Liver (tissue), 9 donors: ENCODE measurements around the gene NISCH. TPM values are rescaled to one million over a fixed set of nuclear protein-coding genes. Genes with fewer than 3 reads are reported as not detected.

Experiments
- DNase-seq: peaks from one replicate; pipeline ENCODE4 v3.0.0-alpha.2; 2017; ENCODE audit warnings: low spot score
- H3K27ac ChIP-seq, 2 donors: one replicate each; pipeline ENCODE4 v1.7.0; 2013; ENCODE audit warnings: inconsistent platforms in 2 of 2, low read length in 2 of 2, control low read depth in 1 of 2, low read depth in 1 of 2, mild to moderate bottlenecking in 1 of 2
- H3K27me3 ChIP-seq, 4 donors: one replicate each; pipeline versions ENCODE4 v1.6.1 to v1.7.0; 2013; ENCODE audit warnings: low read length in 3 of 4, inconsistent platforms in 1 of 4, mild to moderate bottlenecking in 1 of 4, moderate library complexity in 1 of 4; ENCODE audit not compliant: control insufficient read depth in 4 of 4, insufficient read depth in 4 of 4
- H3K36me3 ChIP-seq, 4 donors: one replicate each; pipeline versions ENCODE4 v1.6.1 to v1.7.0; 2013; ENCODE audit warnings: low read length in 3 of 4, mild to moderate bottlenecking in 3 of 4, low read depth in 1 of 4, moderate library complexity in 1 of 4; ENCODE audit not compliant: control insufficient read depth in 4 of 4, insufficient read depth in 3 of 4
- H3K4me1 ChIP-seq, 4 donors: one replicate each; pipeline versions ENCODE4 v1.6.1 to v1.7.0; 2013; ENCODE audit warnings: low read length in 3 of 4, mild to moderate bottlenecking in 3 of 4, moderate library complexity in 1 of 4; ENCODE audit not compliant: control insufficient read depth in 4 of 4, insufficient read depth in 4 of 4
- H3K4me3 ChIP-seq, 3 donors: one replicate each; pipeline versions ENCODE4 v1.6.1 to v1.7.0; 2013; ENCODE audit warnings: low read length in 3 of 3, control low read depth in 1 of 3, low read depth in 1 of 3, mild to moderate bottlenecking in 1 of 3
- H3K9ac ChIP-seq, 2 donors: one replicate each; pipeline ENCODE4 v1.7.0; 2013; ENCODE audit warnings: low read length in 2 of 2, mild to moderate bottlenecking in 2 of 2, moderate library complexity in 2 of 2, control low read depth in 1 of 2, low read depth in 1 of 2
- H3K9me3 ChIP-seq, 4 donors: one replicate each; pipeline versions ENCODE4 v1.6.1 to v1.7.0; 2013; ENCODE audit warnings: low read length in 3 of 4; ENCODE audit not compliant: control insufficient read depth in 4 of 4
- ATF3 ChIP-seq: IDR thresholded peaks from 2 replicates; pipeline ENCODE4 v1.6.1; 2016; ENCODE audit warnings: antibody characterized with exemption
- EGR1 ChIP-seq, 2 donors: IDR thresholded peaks; 2 replicates each; pipeline ENCODE4 v1.6.1; 2016 to 2018; ENCODE audit warnings: antibody characterized with exemption in 2 of 2, low read depth in 2 of 2
- FOXA1 ChIP-seq: IDR thresholded peaks from 2 replicates; pipeline ENCODE4 v1.6.1; 2016; ENCODE audit warnings: antibody characterized with exemption
- FOXA2 ChIP-seq: IDR thresholded peaks from 2 replicates; pipeline ENCODE4 v1.6.1; 2016; ENCODE audit warnings: antibody characterized with exemption
- HNF4A ChIP-seq, 2 donors: conservative IDR thresholded peaks; 2 replicates each; pipeline ENCODE4 v1.6.1; 2016; ENCODE audit warnings: antibody characterized with exemption in 2 of 2, mild to moderate bottlenecking in 2 of 2
- HNF4G ChIP-seq: IDR thresholded peaks from 2 replicates; pipeline ENCODE4 v1.6.1; 2016; ENCODE audit warnings: antibody characterized with exemption
- NR2F2 ChIP-seq: IDR thresholded peaks from 2 replicates; pipeline ENCODE4 v1.6.1; 2016; ENCODE audit warnings: antibody characterized with exemption
- RAD21 ChIP-seq, 2 donors: IDR thresholded peaks; 2 replicates each; pipeline ENCODE4 v1.6.1; 2016; ENCODE audit warnings: antibody characterized with exemption in 2 of 2, mild to moderate bottlenecking in 2 of 2
- RXRA ChIP-seq, 2 donors: IDR thresholded peaks; 2 replicates each; pipeline ENCODE4 v1.6.1; 2017 to 2018; ENCODE audit warnings: antibody characterized with exemption in 2 of 2, mild to moderate bottlenecking in 1 of 2
- SP1 ChIP-seq: IDR thresholded peaks from 2 replicates; pipeline ENCODE4 v1.6.1; 2018; ENCODE audit warnings: antibody characterized with exemption, mild to moderate bottlenecking
- TAF1 ChIP-seq: conservative IDR thresholded peaks from 2 replicates; pipeline ENCODE4 v1.6.1; 2016; ENCODE audit warnings: antibody characterized with exemption, mild to moderate bottlenecking
- YY1 ChIP-seq: IDR thresholded peaks from 2 replicates; pipeline ENCODE4 v1.6.1; 2016; ENCODE audit warnings: antibody characterized with exemption, mild to moderate bottlenecking
- WGBS: extraction: QIAGEN DNeasy Blood & Tissue Kit; methylation state at CpG from one replicate; pipeline ENCODE4 v1.1.7; 2013; 5-methylcytosine and 5-hydroxymethylcytosine counted together
- polyA plus RNA-seq, 2 donors: library from polyadenylated mRNA; stranded (reverse) in 1 of 2; unstranded in 1 of 2; fragments of 200-250 nt in 1 of 2; fragments of >200 nt in 1 of 2; fragmentation: Nextera tagmentation in 1 of 2; extraction: Ambion mirVana in 1 of 2; gene quantifications; one replicate each; pipeline versions ENCODE4 v1.2.1 to v1.2.3, GENCODE V29; 2013 to 2015
- total RNA-seq, 2 donors: library from RNA; depleted of rRNA; stranded (reverse); fragments of >200 nt; gene quantifications; one replicate each; pipeline ENCODE4 v1.2.3, GENCODE V29; 2014
- TF ChIP-seq, protein P1 (sequence below): IDR thresholded peaks from 2 replicates; pipeline ENCODE4 v1.6.1; 2016; ENCODE audit warnings: antibody characterized with exemption
- TF ChIP-seq, protein P2 (sequence below): fragments of 150-350 bp; IDR thresholded peaks from 2 replicates; pipeline ENCODE4 v1.5.1; 2017; ENCODE audit warnings: improper control_type of control experiment, low read depth, low read length; ENCODE audit not compliant: missing input control
- donor health status: healthy.
- donor health status: healthy.
- donor health status: healthy.
- donor health status: healthy.
- donor health status: healthy.

The NISCH gene
- total and polyA plus RNA-seq, 4 donors: 10.8 to 39.8 (median 17.6) TPM

GRCh38 chr3:52479037-52479876 is 23.9 kb downstream of the NISCH start (continued):
- TF ChIP-seq FOXA1 (no peak), YY1 (no peak), SP1 (no peak), RAD21 (IDR thresholded peaks at IDR 0.05) (no peak), TAF1 (no peak)

GRCh38 chr3:52479877-52480575 is 24.6 kb downstream of the NISCH start:
- Histone ChIP-seq H3K27me3 (no peaks in the 10 kb centered on the region), H3K9me3 (no peaks in the 10 kb centered on the region), H3K4me1 (peaks cover 0 to 10% (median 4%) of the 10 kb centered on the region in 4 donors), H3K4me3 (no peak overlapping the region), H3K36me3 (peaks cover 19 to 68% (median 37%) of the 10 kb centered on the region in 4 donors), H3K9ac (no peak overlapping the region), H3K27ac (no peak overlapping the region)
- no peak for TF ChIP-seq EGR1 (IDR thresholded peaks at IDR 0.05; ENCODE audit: low read depth in 2 of 2)
- TF ChIP-seq FOXA2: no peak
- no peak for TF ChIP-seq HNF4A (conservative IDR thresholded peaks at IDR 0.05)
- no peak for TF ChIP-seq NR2F2
- TF ChIP-seq HNF4G: no peak
- 94% methylated on average over 16 of the region's 16 CpGs for WGBS
- no peak for DNase-seq

GRCh38 chr3:52480768-52481715 is 25.6 kb downstream of the NISCH start:
- Histone ChIP-seq H3K9ac (no peak overlapping the region), H3K9me3 (no peaks in the 10 kb centered on the region), H3K4me1 (peaks cover 0 to 10% (median 4%) of the 10 kb centered on the region in 4 donors), H3K27me3 (no peaks in the 10 kb centered on the region), H3K27ac (no peak overlapping the region), H3K36me3 (peaks cover 22 to 62% (median 38%) of the 10 kb centered on the region in 4 donors), H3K4me3 (no peak overlapping the region)
- WGBS: 85% methylated on average over 27 of the region's 27 CpGs
- no peak for DNase-seq
- TF ChIP-seq FOXA1: no peak
- TF ChIP-seq, protein P1, sequence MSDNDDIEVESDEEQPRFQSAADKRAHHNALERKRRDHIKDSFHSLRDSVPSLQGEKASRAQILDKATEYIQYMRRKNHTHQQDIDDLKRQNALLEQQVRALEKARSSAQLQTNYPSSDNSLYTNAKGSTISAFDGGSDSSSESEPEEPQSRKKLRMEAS: no peak
- TF ChIP-seq NR2F2: peak; percentile 74
- TF ChIP-seq HNF4A (conservative IDR thresholded peaks at IDR 0.05): no peak
- TF ChIP-seq RXRA (IDR thresholded peaks at IDR 0.05): no peak

DNA sequence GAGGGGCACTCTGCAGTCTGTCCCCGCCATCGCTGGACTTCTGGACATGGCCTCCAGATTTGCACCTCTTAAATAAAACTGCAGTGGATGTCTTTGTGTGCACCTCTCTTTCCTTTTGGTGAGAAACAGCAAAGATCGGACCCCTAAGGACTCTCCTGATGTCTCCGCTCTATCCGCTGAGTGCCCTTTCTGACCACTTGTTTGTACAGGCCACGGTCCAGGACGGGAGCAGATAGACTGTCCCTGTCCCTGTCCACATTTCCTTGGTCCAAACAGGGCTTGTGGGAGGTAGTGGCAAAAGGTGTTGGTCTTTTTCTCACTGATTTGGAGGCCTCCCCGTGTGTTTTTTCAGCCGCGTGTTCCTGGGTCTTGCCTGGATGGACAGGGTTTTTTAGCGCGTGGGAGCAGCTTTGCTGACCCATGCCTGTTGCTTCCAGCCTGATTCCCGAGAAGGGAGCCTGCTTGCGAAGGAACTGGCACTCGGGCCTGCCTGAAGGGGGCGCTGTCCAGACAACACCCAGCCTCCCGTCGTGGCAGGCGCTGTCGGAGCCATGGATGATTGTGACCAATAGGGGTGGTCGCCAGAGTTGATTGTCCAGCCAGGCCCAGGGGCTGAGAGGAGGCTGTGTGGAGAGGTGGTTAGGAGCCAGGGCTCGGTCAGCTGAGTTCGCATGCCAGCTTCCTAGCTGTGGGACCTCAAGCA is 26.6 kb downstream of the NISCH start:
- Histone ChIP-seq H3K27me3 (no peaks in the 10 kb centered on the region), H3K4me1 (peaks cover 0 to 10% (median 4%) of the 10 kb centered on the region in 4 donors), H3K9ac (no peak overlapping the region), H3K36me3 (peaks cover 22 to 62% (median 38%) of the 10 kb centered on the region in 4 donors), H3K4me3 (no peak overlapping the region), H3K9me3 (no peaks in the 10 kb centered on the region), H3K27ac (no peak overlapping the region)
- DNase-seq: no peak
- WGBS: 78% methylated on average over 23 of the region's 23 CpGs
- TF ChIP-seq ATF3 (no peak), FOXA2 (no peak), HNF4A (conservative IDR thresholded peaks at IDR 0.05) (no peak)
- TF ChIP-seq, protein P2, sequence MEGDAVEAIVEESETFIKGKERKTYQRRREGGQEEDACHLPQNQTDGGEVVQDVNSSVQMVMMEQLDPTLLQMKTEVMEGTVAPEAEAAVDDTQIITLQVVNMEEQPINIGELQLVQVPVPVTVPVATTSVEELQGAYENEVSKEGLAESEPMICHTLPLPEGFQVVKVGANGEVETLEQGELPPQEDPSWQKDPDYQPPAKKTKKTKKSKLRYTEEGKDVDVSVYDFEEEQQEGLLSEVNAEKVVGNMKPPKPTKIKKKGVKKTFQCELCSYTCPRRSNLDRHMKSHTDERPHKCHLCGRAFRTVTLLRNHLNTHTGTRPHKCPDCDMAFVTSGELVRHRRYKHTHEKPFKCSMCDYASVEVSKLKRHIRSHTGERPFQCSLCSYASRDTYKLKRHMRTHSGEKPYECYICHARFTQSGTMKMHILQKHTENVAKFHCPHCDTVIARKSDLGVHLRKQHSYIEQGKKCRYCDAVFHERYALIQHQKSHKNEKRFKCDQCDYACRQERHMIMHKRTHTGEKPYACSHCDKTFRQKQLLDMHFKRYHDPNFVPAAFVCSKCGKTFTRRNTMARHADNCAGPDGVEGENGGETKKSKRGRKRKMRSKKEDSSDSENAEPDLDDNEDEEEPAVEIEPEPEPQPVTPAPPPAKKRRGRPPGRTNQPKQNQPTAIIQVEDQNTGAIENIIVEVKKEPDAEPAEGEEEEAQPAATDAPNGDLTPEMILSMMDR: peak; percentile 7
- TF ChIP-seq, protein P1: no peak
